HG02588 (cell line): Measurements from ENCODE around the gene ZNF507.
"Not testable (repeated sequence)": the region's sequence is repeated elsewhere in the genome, so short reads cannot be mapped to it uniquely, and the experiment has no call there.

Source experiments
- ATAC-seq: cut with Tn5 transposase; IDR thresholded peaks from one replicate; pipeline ENCODE4 v1.9.1; 2021; ENCODE audit warnings: mild to moderate bottlenecking, moderate library complexity; ENCODE audit not compliant: unreplicated experiment

The ZNF507 gene

DNA sequence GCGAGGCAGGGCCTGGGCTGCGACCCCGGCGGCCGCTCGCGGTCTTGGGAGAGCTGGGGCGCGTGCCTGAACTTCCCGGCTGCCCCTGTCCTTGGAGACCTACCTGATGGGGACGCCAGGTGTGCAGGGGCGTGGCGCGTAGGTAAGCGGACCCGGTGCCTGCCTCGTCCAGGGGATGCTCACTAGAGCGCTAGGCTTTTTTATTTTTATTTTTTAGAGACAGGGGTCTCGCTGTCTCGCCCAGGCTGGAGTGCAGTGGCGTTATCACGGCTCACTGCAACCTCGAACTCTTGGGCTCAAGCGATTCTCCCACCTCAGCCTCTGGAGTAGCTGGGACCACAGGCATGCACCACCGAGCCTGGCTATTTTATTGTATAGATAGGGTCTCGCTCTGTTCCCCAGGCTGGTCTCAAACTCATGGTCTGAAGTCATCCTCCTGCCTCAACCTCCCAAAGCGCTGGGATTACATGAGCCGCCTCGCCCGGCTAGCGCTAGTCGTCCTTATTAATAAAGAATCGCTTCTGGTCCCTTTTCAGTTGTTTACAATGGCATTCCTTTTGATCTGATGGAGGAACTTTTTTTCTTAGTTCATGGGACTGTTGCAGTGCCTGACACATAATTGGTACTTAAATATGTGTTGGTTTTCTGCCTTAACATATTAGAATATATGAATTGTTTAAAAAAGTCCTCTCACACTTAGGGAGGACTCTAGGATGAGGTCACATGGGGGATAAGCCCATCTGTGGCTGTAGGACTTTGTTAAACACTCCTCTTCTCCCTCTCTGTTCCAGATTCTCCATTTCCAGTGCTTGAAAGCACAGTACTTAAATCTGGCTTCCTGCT is 61.0 kb downstream of the ZNF507 start:
- no peak for ATAC-seq

DNA sequence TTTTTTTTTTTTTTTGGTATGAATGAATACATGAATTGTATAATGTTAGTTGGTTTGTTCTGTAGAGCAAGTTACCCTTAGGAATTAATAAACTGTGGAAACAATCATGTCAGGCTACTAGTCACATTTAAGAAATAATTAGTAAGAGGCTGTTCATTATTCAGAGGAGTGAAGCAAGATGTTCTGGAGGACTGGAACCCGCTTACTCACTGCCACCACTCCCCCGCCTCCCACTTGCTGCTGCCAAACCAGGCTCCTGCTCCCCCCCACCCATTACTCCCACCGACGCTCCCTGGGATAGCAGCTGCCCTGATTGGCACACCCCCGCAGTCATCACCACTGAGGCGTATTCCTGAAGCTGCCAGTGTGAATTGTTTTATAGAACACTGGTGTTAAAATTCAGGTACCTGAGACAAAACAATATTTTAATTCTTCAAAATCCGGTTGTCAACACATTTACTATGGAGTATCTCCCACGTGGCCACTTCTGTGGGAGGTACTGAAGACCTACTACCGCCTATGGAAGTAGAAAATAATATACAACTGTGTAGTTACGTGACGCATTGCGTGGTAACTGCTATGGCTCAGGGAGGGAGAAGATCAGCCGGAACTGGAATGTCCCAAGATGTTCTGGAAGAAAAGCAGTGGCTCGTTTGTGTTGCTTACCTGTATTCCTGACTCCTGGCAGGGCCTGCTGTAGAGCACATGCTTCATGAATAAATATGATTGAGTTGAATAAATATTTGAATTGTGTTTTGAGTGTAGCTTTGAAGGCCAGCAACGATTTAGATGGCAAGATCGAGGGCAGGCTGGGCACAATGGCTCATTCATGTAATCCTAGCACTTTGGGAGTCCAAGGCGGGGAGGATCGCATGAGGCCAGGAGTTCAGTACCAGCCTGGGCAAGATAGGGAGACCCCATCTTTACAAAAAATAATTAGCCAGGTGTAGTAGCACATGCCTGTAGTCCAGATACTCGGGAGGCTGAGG is 61.9 kb downstream of the ZNF507 start:
- no peak for ATAC-seq

DNA sequence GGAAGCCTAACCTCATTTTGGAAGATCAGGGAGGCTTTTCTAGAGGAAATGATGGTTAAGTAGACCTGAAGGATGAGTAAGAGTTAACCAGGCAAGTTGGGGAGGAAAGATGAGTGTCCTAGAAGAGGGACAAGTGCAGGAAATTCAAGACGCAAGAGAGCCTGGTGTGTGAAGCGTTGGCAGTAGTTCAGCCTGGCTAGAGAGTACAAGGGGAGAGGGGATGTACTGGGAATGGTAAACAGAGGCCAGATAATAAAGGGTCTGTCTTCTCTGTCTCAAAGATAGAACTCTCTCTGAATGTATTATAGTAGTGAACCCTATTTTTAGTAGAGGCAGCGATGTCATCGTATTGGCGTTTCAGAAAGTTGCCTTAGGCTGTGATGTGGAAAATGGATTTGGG is 69.8 kb downstream of the ZNF507 start:
- no peak for ATAC-seq

DNA sequence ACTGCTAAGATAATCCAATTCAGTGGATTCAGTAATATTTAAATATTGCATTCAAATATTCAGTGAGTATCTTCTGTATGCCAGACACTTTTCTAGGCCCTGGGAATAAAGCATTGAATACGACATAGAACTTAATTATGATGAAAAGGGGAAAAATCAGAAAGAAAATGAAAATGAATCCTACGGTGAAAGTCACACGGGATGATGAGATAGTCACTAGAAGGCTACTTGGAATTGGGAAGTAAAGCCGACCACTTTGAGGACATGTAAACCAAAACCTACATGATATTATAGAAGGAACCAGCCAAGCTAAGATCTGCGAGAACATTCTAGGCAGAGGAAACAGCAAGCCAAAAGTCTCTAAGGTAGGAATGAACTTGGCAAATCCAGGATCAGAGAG is 70.3 kb downstream of the ZNF507 start:
- no peak for ATAC-seq

DNA sequence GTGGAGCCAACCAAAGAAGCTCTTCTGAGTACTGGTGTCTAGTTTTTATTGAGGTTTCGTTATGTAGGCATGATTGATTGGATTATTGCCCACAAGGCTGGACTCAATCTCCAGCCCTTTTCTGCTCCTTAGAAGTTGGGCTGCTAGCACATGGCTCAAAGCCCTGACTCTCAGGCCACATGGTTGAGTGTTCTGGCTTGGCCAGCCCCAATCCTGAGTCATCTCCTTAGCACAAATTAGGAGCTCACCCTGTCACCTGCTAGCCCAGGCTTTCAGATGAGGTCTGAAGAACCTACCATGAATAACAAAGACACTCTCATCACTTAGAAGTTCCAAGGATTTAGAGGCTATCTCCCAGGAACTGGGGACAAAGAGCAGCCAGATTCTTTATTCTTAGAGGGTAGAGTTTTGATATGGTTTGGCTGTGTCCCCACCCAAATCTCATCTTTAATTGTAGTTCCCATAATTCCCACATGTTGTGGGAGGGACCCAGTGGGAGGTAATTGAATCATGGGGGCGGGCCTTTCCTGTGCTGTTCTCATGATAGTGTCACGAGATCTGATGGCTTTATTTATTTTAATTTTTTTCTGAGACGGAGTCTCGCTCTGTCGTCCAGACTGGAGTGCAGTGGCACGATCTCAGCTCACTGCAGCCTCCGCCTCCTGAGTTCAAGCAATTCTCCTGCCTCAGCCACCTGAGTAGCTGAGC is 71.5 kb downstream of the ZNF507 start:
- no peak for ATAC-seq

DNA sequence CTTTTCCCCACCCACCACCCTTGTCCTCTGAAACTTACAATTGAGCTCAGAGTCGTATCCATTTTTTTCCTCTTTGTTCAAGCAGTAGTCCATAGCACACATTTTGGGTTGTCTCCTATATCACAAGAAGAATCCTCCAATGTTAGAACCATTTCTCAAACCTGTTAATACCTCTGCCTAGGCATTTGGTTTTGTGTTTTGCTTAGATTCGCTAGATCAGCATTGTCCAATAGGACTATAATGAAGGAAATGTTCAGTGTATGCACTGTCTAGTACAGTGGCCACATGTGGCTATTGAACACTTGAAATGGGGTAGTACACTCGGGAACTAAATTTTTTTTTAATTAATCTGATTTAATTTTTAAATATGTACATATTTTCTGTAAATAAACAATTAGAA is 72.7 kb downstream of the ZNF507 start:
- ATAC-seq = no peak

DNA sequence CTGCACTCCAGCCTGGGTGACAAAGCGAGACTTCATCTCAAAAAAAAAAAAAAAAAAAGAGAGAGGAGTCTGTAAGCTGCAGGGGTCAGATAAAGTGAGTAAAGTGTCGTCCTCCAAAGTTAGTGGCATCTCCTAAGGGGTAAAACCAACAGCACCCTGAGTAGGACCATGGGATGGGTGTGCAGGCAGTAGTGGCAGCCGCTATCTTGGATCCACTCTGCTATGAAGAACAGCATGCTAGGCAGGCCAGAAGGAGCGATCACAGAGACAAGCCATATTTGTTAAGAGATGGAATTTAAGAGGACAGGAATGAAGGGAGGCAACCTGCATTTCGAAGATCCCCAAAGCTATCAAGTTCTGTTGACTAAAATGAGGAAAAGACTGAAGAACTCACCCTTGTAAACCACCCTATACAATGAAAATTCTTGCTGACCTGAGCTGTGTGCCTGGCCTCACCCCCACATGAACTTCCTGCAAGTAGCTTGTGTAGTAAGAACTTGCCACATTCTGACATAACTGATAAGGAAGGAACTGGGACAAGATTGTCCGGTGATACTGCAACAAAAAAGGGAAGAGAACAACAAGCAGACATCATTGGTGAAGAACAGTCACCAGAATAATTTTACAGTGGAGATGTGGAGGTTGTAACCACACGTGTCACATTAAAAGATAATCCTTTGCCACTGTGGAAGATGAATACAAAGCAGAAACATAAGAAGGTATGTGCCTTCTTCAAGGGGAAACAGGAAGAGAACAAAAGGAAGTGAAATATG is 76.4 kb downstream of the ZNF507 start:
- no peak for ATAC-seq

DNA sequence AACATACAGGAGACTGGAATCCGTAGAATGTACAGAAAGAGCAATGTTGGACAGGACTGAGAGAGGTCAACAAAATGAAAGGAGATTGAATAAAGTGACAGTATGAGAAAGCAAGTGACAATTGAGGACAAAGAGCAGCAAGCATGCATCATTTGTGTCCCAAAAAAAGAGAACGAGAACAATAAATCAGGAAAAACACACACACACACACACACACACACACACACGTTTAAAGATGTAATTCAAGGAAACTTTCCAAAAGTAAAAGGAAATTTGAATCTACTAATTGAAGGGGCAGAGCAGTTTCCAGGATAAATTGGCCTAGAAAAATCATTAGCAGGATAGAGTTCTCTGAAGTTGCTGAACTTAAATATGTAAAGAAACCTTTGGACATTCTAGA is 77.0 kb downstream of the ZNF507 start:
- no peak for ATAC-seq

DNA sequence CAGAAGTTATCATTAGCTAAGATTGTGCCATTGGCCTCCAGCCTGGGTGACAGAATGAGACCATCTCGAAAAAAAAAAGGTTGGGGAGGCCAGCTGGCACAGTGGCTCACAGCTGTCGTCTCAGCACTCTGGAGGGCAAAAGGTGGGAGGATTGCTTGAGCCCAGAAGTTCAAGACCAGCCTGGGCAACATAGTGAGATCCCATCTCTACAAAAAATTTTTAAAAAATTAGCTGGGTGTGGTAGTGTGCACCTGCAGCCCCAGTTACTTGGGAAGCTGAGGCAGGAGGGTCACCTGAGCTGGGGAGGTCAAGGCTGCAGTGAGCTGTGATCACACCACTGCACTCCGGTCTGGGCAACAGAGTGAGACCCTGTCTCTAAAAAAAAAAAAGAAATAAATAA is 78.5 kb downstream of the ZNF507 start:
- not testable (repeated sequence) for ATAC-seq

DNA sequence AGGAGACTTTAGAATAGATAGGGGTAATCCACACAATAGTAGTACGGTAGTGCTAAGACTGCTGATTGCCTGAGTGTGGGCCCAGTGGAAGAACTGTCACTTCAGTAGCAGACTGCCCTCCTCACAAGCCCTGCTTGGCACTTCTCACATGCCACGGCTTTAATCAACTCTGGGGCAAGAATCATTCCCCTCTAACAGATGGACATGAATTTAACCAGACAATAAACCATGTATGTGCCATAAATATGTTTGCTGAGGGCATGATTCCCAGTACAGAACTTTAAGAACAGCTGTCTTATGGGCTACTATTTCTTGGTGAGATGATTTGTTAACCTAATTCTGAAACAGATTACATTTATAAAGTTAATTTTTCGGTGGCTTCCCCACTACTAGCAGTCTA is 82.1 kb downstream of the ZNF507 start:
- ATAC-seq = no peak

DNA sequence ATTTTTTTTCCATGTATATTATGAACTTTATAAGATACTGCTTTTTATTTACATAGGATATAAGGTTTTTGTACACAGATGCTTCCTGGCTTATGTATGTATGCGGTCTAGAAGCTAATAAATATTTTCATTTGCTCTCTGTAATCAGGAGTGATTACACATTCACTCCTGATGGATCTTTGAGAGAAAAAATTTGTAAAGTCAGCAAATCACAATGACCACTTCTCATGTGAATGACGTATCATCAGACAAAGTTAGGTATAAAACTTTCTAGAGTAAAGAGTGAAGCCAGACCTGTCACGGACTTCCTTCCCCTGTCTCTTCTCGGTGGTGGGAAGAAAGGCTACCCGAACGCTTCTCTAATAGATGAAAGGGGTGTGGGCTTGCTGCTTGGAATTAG is 91.3 kb downstream of the ZNF507 start:
- ATAC-seq = no peak

DNA sequence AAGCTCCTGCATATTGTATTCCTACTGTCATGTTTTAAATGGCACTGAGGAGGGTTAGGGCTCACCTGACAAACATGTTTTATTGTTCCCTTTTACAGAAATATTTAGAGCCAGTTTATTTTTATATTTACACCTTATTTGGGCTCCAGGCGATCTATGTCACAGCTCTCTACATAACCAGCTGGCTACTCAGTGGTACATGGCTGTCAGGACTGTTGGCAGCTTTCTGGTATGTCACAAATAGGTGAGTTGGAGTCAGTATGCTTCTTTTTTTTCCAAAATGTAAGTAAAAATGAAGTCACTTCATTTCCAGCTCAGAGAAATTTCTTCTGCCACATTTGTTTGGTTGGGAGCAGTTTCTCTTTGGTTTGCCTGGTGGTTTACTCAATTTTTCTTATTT is 91.7 kb downstream of the ZNF507 start:
- no peak for ATAC-seq
